Glutamatergic neuron (in vitro differentiated cells): ENCODE results near the gene ARGLU1. TPM values are rescaled to one million over a fixed set of nuclear protein-coding genes. Genes with fewer than 3 reads are reported as not detected.

Experiments
- DNase-seq: peaks from one replicate; pipeline ENCODE4 v3.0.0; 2022
- H3K27ac Mint-ChIP-seq: one replicate; pipeline ENCODE4 v1.8.0; 2020; ENCODE audit warnings: mild to moderate bottlenecking, mixed read lengths, inconsistent platforms; ENCODE audit not compliant: unreplicated experiment
- H3K27me3 Mint-ChIP-seq: one replicate; pipeline ENCODE4 v1.8.0; 2020; ENCODE audit warnings: mild to moderate bottlenecking, moderate library complexity, mixed read lengths, inconsistent platforms; ENCODE audit not compliant: unreplicated experiment
- H3K36me3 Mint-ChIP-seq: one replicate; pipeline ENCODE4 v1.8.0; 2020; ENCODE audit warnings: mild to moderate bottlenecking, mixed read lengths, inconsistent platforms; ENCODE audit not compliant: unreplicated experiment
- H3K4me1 Mint-ChIP-seq: one replicate; pipeline ENCODE4 v1.8.0; 2020; ENCODE audit warnings: mild to moderate bottlenecking, low read depth, mixed read lengths, inconsistent platforms; ENCODE audit not compliant: unreplicated experiment
- H3K4me3 Mint-ChIP-seq: one replicate; pipeline ENCODE4 v1.8.0; 2020; ENCODE audit warnings: mild to moderate bottlenecking, mixed read lengths, inconsistent platforms; ENCODE audit not compliant: unreplicated experiment
- H3K9me3 Mint-ChIP-seq: one replicate; pipeline ENCODE4 v1.8.0; 2020; ENCODE audit warnings: mild to moderate bottlenecking, moderate library complexity, mixed read lengths, inconsistent platforms; ENCODE audit not compliant: unreplicated experiment
- CTCF ChIP-seq: fragments of 200-600 bp; sonication (generic); IDR thresholded peaks from one replicate; pipeline ENCODE4 v1.5.0; 2021; ENCODE audit not compliant: partially characterized antibody, unreplicated experiment
- total RNA-seq: library from RNA; stranded (reverse); fragmentation: NEBNext Ultra II Directional; extraction: Animal tissue kit (Norgen Biotek cat#: 25700); gene quantifications from one replicate; pipeline ENCODE4 v1.2.1, GENCODE V29; 2021; ENCODE audit not compliant: unreplicated experiment

The ARGLU1 gene
- total RNA-seq, 1 donor from 2014 or later = 129 TPM

DNA sequence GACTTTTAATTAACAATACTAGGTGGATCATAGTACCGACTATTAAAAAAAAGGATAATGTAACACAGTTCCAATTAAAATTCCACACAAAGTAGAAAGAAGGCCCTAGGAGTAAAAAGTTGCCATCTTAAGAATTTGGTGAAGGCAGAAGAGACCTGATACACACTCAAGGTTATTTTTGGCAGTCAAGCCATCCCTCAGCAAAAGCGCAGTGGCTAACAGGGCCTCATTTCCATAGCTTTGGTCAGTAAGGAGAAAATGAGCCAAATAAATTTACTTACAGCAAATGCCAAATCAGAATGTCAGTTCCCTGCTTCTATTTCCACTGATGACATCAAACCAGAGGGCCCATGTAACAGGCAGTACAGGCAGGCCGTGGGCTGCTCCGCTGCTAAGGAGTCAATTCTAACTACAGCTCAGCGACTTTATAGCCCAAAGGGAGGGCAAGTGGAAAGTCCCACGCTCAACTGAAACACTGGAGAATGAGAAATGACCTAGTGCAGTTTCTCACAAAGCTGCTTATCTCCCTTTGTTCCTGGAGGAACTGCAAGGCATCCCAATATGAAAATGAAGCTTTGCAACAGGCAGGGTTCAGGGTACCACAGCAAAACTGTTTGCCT, 6.3 kb downstream of the ARGLU1 start:
- Mint-ChIP-seq H3K27me3 (no peaks in the 10 kb centered on the region), H3K9me3 (peaks cover 2% of the 10 kb centered on the region), H3K4me3 (no peak overlapping the region), H3K36me3 (no peaks in the 10 kb centered on the region), H3K4me1 (peaks cover 50% of the 10 kb centered on the region), H3K27ac (no peak overlapping the region)
- no peak for TF ChIP-seq CTCF
- no peak for DNase-seq

- H3K4me3 Mint-ChIP-seq = no peak overlapping the region
- H3K9me3 Mint-ChIP-seq = peaks cover 2% of the 10 kb centered on the region
- no peak for TF ChIP-seq CTCF
- no peak for DNase-seq
- no peaks in the 10 kb centered on the region for H3K27me3 Mint-ChIP-seq
- H3K4me1 Mint-ChIP-seq = peaks cover 42% of the 10 kb centered on the region
- H3K36me3 Mint-ChIP-seq = no peaks in the 10 kb centered on the region
- no peak overlapping the region for H3K27ac Mint-ChIP-seq
Measured at GRCh38 chr13:106560821-106561220, 7.1 kb downstream of the ARGLU1 start.

GRCh38 chr13:106558527-106558926, 9.4 kb downstream of the ARGLU1 start:
- peaks cover 21% of the 10 kb centered on the region for H3K4me1 Mint-ChIP-seq
- TF ChIP-seq CTCF = no peak
- peaks cover 2% of the 10 kb centered on the region for H3K9me3 Mint-ChIP-seq
- no peak for DNase-seq
- H3K4me3 Mint-ChIP-seq = no peak overlapping the region
- H3K27ac Mint-ChIP-seq = no peak overlapping the region
- no peaks in the 10 kb centered on the region for H3K27me3 Mint-ChIP-seq
- no peaks in the 10 kb centered on the region for H3K36me3 Mint-ChIP-seq

DNA sequence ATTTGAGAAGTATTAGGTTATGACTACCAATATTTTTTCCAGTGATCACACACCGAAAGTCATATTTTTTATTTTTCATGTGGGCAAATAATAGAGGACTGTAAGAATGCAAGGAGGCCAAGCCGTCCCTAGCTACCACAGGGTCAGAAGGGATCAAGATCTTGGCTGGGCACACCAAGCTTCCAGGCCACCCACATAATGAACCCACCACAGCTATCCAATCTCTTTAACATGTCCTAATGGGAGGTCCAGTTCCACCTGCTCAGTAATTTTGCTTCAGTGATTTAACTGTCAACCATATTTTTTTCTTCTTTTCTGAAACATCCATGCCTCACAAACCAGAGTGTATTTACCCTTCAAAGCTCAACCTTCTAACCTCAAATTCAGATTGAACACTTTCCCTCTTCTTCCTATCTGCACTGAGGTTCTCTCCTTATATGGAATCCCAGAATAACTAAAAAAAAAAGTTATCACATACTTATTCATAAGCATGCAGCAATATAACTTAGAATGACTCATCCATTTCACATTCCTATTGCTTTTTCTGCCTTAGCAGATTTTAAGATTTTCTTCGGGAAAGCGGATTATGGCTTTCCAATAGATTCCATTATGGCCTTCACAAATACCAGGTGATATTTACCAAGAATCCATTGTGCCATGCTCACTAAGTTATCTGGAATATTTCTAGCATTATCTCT, 12.2 kb downstream of the ARGLU1 start:
- Mint-ChIP-seq H3K27ac (no peak overlapping the region), H3K36me3 (no peaks in the 10 kb centered on the region), H3K4me1 (peaks cover 6% of the 10 kb centered on the region), H3K27me3 (no peaks in the 10 kb centered on the region), H3K9me3 (peaks cover 2% of the 10 kb centered on the region), H3K4me3 (no peak overlapping the region)
- no peak for DNase-seq
- TF ChIP-seq CTCF = no peak

DNA sequence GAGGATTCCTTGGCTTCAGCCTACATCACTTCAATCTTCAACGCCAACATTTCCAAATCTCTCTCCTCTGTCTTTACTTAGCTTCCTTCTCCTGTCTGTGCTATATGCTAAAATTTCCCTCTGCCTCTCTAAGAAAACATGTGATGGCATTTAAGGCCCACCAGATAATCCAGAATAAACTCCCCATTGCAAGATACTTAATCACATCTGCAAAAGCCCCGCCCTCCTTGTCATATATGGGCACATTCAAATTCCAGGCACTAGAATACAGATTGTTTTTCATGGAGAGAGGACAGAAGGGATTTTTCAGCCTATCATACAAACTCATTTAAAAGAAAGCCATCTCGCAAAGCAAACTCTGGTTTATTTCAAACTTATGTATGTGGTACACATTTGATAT, 16.2 kb downstream of the ARGLU1 start:
- H3K36me3 Mint-ChIP-seq = no peaks in the 10 kb centered on the region
- TF ChIP-seq CTCF = no peak
- H3K27me3 Mint-ChIP-seq = no peaks in the 10 kb centered on the region
- no peak overlapping the region for H3K4me3 Mint-ChIP-seq
- peaks cover 2% of the 10 kb centered on the region for H3K4me1 Mint-ChIP-seq
- no peak for DNase-seq
- no peaks in the 10 kb centered on the region for H3K9me3 Mint-ChIP-seq
- no peak overlapping the region for H3K27ac Mint-ChIP-seq
